ENCODE data around the gene HTR3E.

The HTR3E gene

DNA sequence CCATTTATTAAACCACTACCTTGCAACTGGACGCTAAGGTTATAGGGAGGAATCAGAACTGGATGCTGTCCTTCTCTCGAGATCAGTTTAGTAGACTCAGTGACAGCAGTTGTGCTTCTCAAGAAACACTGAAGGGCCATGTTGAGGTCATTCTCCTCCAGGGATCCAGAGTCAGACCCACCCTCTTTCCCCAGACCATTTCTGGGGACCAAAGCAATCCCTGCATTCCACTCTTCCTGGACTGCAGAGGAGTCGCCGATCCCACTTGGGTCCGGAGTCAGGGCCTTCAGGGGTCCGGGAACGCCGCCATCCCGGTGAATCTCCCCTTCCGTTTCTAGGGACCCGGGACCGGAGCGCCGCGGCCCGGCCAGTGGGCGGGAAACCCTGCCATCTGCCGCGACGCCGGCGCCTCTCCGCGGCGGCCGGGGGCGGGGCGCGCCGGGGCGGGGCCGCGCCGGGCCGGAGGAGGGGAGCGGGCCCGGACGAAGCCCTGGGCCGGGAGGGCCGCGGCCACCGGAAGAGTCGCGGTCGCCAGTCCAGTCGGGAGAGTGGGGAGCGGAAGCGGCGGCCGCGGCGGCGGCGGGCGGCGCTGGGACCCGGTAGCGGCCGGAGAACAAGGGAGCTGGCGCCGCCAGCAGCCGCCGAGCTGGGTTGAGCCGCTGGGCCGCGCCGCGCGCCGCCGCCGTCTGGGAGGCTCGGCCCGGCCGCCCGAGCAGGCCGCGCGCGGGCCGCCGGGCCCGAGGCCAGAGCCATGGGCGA, 58.2 kb downstream of the HTR3E start, which contains the start of gene DVL3:
Gene DVL3 (plus strand): TSS at position 493 of the 759 bp plus-strand sequence. CDS start 259 bp downstream, at position 752.
- ATAC-seq (ENCODE audit: insufficient read depth, low read depth), result peak; percentile 59
- Histone ChIP-seq H3K4me1 (ENCODE audit: insufficient read depth, low read length) (peaks cover 46% of the 10 kb centered on the region), H3K4me3 (ENCODE audit: low read depth in 1 of 2, low read length in 2 of 2) (peak within 1 kb of the TSS; percentile 74 to 85), H4K20me1 (ENCODE audit: insufficient read depth, low read length) (peaks cover 19% of the 10 kb centered on the region), H3K79me2 (ENCODE audit: insufficient read depth, low read length) (peaks cover 49% of the 10 kb centered on the region), H3K36me3 (ENCODE audit: insufficient read depth, low read length) (peaks cover 7% of the 10 kb centered on the region), H2AFZ (ENCODE audit: low read depth, low read length) (peak within 1 kb of the TSS; percentile 99), H3K27ac (ENCODE audit: low read length) (peak within 1 kb of the TSS; percentile 79), H3K27me3 (ENCODE audit: insufficient read depth, low read length, poor library complexity) (no peaks in the 10 kb centered on the region), H3K9ac (ENCODE audit: low read depth, low read length) (peak within 1 kb of the TSS; percentile 74), H3K9me3 (ENCODE audit: insufficient read depth, low read length, severe bottlenecking) (no peaks in the 10 kb centered on the region), H3K4me2 (ENCODE audit: insufficient read depth, low read length) (peak within 1 kb of the TSS; percentile 99)
- DNase-seq, result peak; percentile 50
- TF ChIP-seq EZH2 (IDR thresholded peaks at IDR 0.05; ENCODE audit: borderline replicate concordance, low read depth, low read length, severe bottlenecking), result no peak
- TF ChIP-seq, protein P1, sequence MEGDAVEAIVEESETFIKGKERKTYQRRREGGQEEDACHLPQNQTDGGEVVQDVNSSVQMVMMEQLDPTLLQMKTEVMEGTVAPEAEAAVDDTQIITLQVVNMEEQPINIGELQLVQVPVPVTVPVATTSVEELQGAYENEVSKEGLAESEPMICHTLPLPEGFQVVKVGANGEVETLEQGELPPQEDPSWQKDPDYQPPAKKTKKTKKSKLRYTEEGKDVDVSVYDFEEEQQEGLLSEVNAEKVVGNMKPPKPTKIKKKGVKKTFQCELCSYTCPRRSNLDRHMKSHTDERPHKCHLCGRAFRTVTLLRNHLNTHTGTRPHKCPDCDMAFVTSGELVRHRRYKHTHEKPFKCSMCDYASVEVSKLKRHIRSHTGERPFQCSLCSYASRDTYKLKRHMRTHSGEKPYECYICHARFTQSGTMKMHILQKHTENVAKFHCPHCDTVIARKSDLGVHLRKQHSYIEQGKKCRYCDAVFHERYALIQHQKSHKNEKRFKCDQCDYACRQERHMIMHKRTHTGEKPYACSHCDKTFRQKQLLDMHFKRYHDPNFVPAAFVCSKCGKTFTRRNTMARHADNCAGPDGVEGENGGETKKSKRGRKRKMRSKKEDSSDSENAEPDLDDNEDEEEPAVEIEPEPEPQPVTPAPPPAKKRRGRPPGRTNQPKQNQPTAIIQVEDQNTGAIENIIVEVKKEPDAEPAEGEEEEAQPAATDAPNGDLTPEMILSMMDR (IDR thresholded peaks at IDR 0.05; ENCODE audit: borderline replicate concordance, extremely low read depth, low read length, poor library complexity, severe bottlenecking), result no peak

DNA sequence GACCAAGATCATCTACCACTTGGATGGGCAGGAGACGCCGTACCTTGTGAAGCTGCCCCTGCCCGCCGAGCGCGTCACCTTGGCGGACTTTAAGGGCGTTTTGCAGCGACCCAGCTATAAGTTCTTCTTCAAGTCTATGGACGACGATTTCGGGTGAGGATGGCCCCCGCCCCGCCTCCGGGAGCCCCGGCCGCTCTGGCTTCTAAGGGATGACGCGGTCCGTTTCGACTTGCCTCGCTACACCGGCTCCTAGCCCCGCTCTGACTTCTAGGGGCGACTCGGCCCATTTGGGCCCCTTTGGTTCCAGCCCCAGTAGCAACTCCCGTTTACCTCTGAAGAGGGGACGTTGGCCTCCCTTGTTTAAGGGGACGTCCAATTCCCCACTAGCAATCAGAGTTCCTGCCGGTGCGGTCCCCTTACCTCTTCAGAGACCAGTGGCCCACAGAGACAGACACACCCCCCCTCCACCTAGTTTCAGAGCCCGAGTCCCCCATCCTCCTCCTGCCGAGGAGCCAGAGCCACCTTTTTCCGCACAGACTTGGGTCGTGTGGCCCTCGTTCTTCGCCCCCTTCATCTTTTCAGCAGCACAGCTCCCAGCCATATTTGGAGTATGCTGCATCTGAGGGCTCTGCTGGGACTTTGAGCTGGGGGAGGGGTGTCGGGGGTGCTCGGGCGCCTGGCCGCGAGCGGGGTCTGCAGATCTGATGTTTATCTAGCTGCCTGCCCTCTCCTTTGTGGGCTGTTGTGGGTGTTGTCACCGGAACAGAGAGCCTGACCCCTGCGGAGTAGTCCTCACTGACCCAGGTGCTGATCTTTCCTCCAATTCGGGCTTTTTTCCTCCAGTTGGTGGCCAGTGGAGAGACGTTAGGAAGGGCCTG, 59.0 kb downstream of the HTR3E start:
- TF ChIP-seq EZH2 (IDR thresholded peaks at IDR 0.05; ENCODE audit: borderline replicate concordance, low read depth, low read length, severe bottlenecking), result no peak
- TF ChIP-seq, protein P1 (IDR thresholded peaks at IDR 0.05; ENCODE audit: borderline replicate concordance, extremely low read depth, low read length, poor library complexity, severe bottlenecking), result no peak
- Histone ChIP-seq H3K79me2 (ENCODE audit: insufficient read depth, low read length) (peaks cover 57% of the 10 kb centered on the region), H3K4me2 (ENCODE audit: insufficient read depth, low read length) (peak overlapping the region; percentile 99), H3K27me3 (ENCODE audit: insufficient read depth, low read length, poor library complexity) (no peaks in the 10 kb centered on the region), H2AFZ (ENCODE audit: low read depth, low read length) (peak overlapping the region; percentile 88), H3K9ac (ENCODE audit: low read depth, low read length) (peak overlapping the region; percentile 74), H3K27ac (ENCODE audit: low read length) (peak overlapping the region; percentile 79), H3K9me3 (ENCODE audit: insufficient read depth, low read length, severe bottlenecking) (no peaks in the 10 kb centered on the region), H3K4me3 (ENCODE audit: low read depth in 1 of 2, low read length in 2 of 2) (peak overlapping the region; percentile 74 to 85), H3K4me1 (ENCODE audit: insufficient read depth, low read length) (peaks cover 52% of the 10 kb centered on the region), H4K20me1 (ENCODE audit: insufficient read depth, low read length) (peaks cover 28% of the 10 kb centered on the region), H3K36me3 (ENCODE audit: insufficient read depth, low read length) (peaks cover 12% of the 10 kb centered on the region)
- DNase-seq (peak; percentile 52), ATAC-seq (ENCODE audit: insufficient read depth, low read depth) (peak; percentile 67)

DNA sequence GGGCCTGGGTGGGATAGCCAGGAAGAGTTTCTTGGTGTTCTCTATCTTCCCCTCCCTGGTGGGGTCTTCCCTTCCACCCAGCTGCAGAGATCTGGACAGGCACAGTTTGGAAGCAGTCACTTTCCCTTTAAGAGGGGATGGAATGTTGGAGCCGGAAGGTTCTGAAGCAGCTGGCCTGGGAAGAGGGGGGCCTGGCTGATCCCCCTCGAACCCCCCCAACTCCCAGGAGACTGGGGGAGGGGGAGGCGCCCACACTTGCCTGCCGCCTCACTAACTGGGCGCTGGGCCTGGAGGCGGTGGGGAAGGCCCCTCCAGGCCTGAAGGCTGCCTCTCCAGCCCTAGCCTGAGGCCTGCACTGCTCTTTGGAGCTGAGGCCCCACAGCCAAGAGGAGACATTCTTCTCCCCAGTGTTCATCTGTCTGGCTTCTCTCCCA, 59.7 kb downstream of the HTR3E start:
- peak; percentile 46 for DNase-seq
- no peak for TF ChIP-seq EZH2 (IDR thresholded peaks at IDR 0.05; ENCODE audit: borderline replicate concordance, low read depth, low read length, severe bottlenecking)
- TF ChIP-seq, protein P1 (IDR thresholded peaks at IDR 0.05; ENCODE audit: borderline replicate concordance, extremely low read depth, low read length, poor library complexity, severe bottlenecking), result no peak

More for the DNA sequence above, 59.7 kb downstream of the HTR3E start:
- H3K36me3 ChIP-seq (ENCODE audit: insufficient read depth, low read length), result peaks cover 13% of the 10 kb centered on the region
- peak overlapping the region; percentile 74 for H3K9ac ChIP-seq (ENCODE audit: low read depth, low read length)
- peak overlapping the region; percentile 88 for H2AFZ ChIP-seq (ENCODE audit: low read depth, low read length)
- H3K4me2 ChIP-seq (ENCODE audit: insufficient read depth, low read length), result peak overlapping the region; percentile 99
- peaks cover 52% of the 10 kb centered on the region for H3K4me1 ChIP-seq (ENCODE audit: insufficient read depth, low read length)
- peak overlapping the region; percentile 74 to 85 for H3K4me3 ChIP-seq (ENCODE audit: low read depth in 1 of 2, low read length in 2 of 2)
- H3K79me2 ChIP-seq (ENCODE audit: insufficient read depth, low read length), result peaks cover 63% of the 10 kb centered on the region
- H4K20me1 ChIP-seq (ENCODE audit: insufficient read depth, low read length), result peaks cover 28% of the 10 kb centered on the region
- no peaks in the 10 kb centered on the region for H3K27me3 ChIP-seq (ENCODE audit: insufficient read depth, low read length, poor library complexity)
- peak overlapping the region; percentile 79 for H3K27ac ChIP-seq (ENCODE audit: low read length)
- peak; percentile 44 for ATAC-seq (ENCODE audit: insufficient read depth, low read depth)
- H3K9me3 ChIP-seq (ENCODE audit: insufficient read depth, low read length, severe bottlenecking), result no peaks in the 10 kb centered on the region
